WERI-Rb-1 (cell line): Measurements from ENCODE around the gene CFP.

Experiments used
- DNase-seq: peaks from one replicate; pipeline ENCODE4 v3.0.0-alpha.2; 2020
- H3K27ac ChIP-seq: fragments of 250-450 bp; sonication (Bioruptor Pico); 2 replicates; pipeline ENCODE4 v1.5.1; 2020; ENCODE audit warnings: mild to moderate bottlenecking, moderate library complexity
- H3K27me3 ChIP-seq: fragments of 250-450 bp; sonication (Bioruptor Pico); 2 replicates; pipeline ENCODE4 v1.5.1; 2021; ENCODE audit warnings: mild to moderate bottlenecking, low read depth, moderate library complexity; ENCODE audit not compliant: insufficient read depth, severe bottlenecking
- H3K36me3 ChIP-seq: fragments of 250-450 bp; sonication (Bioruptor Pico); 2 replicates; pipeline ENCODE4 v1.5.1; 2020; ENCODE audit warnings: mild to moderate bottlenecking, moderate library complexity
- H3K4me3 ChIP-seq: 2 replicates; pipeline ENCODE4 v1.5.1; 2011; ENCODE audit warnings: low read depth, mild to moderate bottlenecking, control low read depth, low read length
- H3K9me3 ChIP-seq: fragments of 250-450 bp; sonication (Bioruptor Pico); 2 replicates; pipeline ENCODE4 v1.5.1; 2021; ENCODE audit warnings: mild to moderate bottlenecking, moderate library complexity; ENCODE audit not compliant: severe bottlenecking
- TF ChIP-seq, protein P1 (sequence below): IDR thresholded peaks from 2 replicates; pipeline ENCODE4 v1.5.1; 2011; ENCODE audit warnings: low read depth, mild to moderate bottlenecking, control low read depth, inconsistent platforms, low read length

Gene CFP

DNA sequence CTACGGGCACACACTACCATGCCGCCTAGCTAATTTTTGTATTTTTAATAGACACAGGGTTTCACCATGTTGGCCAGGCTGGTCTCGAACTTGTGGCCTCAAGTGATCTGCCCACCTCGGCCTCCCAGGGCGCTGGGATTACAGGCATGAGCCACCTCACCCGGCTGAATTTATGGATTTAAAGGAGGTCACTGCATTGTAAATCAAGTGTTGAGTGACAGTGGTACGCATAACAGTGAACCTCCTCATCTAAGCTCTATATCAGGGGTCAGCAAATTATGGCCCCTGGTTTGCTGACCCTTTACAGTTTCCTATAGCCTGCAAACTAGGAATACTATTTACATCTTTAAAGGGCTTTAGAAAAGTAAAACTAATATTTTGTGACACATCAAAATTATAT lies 31.8 kb upstream of the CFP start:
- Histone ChIP-seq H3K4me3 (no peak overlapping the region), H3K27me3 (peaks cover 8% of the 10 kb centered on the region), H3K27ac (no peak overlapping the region), H3K9me3 (no peaks in the 10 kb centered on the region), H3K36me3 (peaks cover 12% of the 10 kb centered on the region; the same call in 1 of the 2 replicates)
- TF ChIP-seq, protein P1, sequence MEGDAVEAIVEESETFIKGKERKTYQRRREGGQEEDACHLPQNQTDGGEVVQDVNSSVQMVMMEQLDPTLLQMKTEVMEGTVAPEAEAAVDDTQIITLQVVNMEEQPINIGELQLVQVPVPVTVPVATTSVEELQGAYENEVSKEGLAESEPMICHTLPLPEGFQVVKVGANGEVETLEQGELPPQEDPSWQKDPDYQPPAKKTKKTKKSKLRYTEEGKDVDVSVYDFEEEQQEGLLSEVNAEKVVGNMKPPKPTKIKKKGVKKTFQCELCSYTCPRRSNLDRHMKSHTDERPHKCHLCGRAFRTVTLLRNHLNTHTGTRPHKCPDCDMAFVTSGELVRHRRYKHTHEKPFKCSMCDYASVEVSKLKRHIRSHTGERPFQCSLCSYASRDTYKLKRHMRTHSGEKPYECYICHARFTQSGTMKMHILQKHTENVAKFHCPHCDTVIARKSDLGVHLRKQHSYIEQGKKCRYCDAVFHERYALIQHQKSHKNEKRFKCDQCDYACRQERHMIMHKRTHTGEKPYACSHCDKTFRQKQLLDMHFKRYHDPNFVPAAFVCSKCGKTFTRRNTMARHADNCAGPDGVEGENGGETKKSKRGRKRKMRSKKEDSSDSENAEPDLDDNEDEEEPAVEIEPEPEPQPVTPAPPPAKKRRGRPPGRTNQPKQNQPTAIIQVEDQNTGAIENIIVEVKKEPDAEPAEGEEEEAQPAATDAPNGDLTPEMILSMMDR = no peak
- no peak for DNase-seq

DNA sequence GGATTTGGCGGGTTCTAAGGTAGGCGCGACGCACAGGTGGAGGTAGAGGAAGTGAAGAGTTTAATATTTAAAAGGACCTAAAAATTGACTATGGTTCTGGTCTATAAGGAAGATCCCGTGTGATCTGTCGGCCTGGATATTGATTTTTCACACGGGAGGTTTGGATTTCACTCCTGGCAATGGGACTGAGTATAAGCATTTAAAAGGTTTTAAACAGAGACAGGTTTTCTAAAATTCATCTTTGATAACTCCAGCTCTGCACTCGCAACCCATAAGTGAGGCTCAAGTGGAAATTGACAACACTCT lies 29.6 kb upstream of the CFP start:
- Histone ChIP-seq H3K4me3 (no peak overlapping the region), H3K27ac (peak overlapping the region; percentile 96)
- TF ChIP-seq, protein P1 = no peak

DNA sequence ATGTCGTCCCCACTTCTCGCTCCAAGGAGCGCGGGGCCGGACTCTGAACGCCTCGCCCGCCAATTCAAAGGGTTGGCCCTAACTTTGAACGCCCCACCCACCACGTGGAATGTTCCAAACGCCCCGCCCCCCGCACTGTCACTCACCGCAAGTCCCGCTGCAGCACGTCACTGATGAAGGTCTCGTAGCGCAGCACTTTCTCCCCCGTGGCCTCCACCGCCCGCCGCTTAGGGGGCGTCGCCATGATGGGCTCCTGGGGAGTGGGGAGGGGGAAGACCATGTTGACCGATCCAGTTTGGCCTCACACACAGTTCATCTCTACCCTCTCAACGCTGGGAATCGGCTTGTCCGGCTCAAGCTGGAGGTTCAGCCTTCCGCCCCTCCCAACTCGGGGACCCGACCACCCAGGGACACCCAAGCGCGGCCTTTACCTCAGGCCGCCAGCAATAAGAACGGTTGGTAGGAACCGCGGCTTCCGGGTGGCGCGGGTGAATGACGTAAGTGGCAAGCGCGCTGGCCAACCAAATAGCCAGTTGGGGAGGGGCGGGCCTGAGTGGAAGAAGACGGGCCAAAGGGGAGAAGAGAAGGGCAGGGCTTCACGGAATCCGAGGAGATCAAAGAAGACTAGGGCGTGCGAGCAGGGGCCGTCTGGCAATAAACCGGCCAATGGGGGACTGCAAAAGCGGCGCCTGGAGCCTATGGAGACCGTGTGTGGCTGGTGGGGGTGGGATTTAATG lies 29.1 kb upstream of the CFP start, which contains the start of gene UXT:
TSS of gene UXT (minus strand) at position 497 of the 737 bp plus-strand sequence. CDS start at position 244, 253 bp downstream.
- TF ChIP-seq, protein P1 = no peak
- peaks cover 8% of the 10 kb centered on the region for H3K27me3 ChIP-seq
- peaks cover 20% of the 10 kb centered on the region for H3K36me3 ChIP-seq
- H3K4me3 ChIP-seq = peak within 1 kb of the TSS; percentile 46
- H3K27ac ChIP-seq = peak within 1 kb of the TSS; percentile 96
- no peaks in the 10 kb centered on the region for H3K9me3 ChIP-seq
- DNase-seq = peak; percentile 95

More for the DNA sequence above, 29.6 kb upstream of the CFP start:
- no peak for DNase-seq
- H3K9me3 ChIP-seq = no peaks in the 10 kb centered on the region
- H3K27me3 ChIP-seq = peaks cover 8% of the 10 kb centered on the region
- peaks cover 20% of the 10 kb centered on the region for H3K36me3 ChIP-seq

DNA sequence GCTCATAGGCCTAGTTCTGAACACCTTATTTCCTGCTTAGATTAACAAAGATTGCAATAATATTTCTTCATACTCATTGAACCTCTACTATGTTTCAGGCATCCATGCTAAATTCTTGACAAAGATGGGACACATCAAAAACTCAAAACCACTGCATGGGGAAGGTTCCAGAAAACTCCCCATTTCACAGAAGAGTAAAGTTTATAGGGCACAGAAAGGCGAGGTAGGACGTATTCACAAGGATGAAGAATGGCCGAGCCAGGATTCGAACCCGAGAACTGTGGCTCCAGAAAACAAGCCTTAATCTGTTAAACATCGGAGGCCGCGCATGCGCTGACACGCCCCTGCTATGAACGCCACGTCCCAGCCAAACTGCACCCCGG lies 28.6 kb upstream of the CFP start:
- H3K27ac ChIP-seq = peak overlapping the region; percentile 96
- H3K27me3 ChIP-seq = peaks cover 8% of the 10 kb centered on the region
- no peak for DNase-seq
- TF ChIP-seq, protein P1 = no peak
- H3K9me3 ChIP-seq = no peaks in the 10 kb centered on the region
- H3K4me3 ChIP-seq = peak overlapping the region; percentile 46
- H3K36me3 ChIP-seq = peaks cover 20% of the 10 kb centered on the region

DNA sequence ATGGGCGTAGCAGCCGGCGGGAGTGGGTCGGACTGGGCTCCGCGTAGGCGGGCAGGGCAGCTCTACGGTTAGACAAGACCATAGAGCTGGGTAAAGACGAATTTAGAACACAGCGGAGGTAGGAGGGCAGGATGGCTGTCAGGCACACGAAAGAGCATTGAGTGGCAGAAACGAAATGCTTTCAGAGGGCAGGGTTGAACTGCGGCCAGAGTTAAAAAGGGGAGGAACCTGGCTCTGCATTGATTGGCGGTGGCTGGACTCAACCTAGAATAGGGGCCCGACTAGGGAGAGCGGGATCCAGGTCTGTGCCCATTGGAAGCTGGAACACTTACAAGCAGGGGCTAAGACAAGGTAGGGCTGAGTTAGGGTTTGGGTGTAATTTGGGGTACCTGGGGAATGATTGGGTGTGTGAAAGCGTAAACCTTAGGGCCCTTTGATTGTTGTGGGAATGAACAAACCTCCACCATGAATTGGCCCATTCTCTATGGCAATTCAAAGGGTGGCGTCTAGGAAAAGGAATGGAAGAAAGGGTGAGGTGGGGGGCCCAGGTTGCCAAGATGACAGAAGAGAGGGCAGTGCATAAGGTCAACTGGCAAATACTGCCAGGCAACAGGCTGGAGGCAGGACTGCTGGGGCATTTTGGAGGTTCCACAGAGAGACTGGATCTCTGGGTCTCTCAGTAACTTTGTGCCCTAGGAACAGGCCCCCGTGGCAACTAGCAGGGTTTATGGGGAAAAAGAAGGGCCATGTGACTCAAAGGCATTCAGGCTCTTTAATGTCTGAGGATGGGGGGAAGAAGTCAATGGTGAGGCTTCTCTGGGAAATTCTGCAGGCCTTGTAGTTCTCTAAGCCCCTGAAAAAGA lies 21.5 kb upstream of the CFP start:
- peaks cover 5% of the 10 kb centered on the region for H3K27me3 ChIP-seq
- DNase-seq = no peak
- H3K4me3 ChIP-seq = peak overlapping the region; percentile 51
- TF ChIP-seq, protein P1 = no peak
- no peaks in the 10 kb centered on the region for H3K9me3 ChIP-seq
- H3K27ac ChIP-seq = peak overlapping the region; percentile 46
- H3K36me3 ChIP-seq = peaks cover 11% of the 10 kb centered on the region
